Renal pelvis (tissue), 4 donors: ENCODE data around the gene DNAJC22. TPM values are rescaled to one million over a fixed set of nuclear protein-coding genes. Genes with fewer than 3 reads are reported as not detected.

ENCODE experiments used
- DNase-seq: peaks from one replicate; pipeline ENCODE4 v3.0.0-alpha.2; 2013
- polyA plus RNA-seq, 3 donors: library from polyadenylated mRNA; unstranded; fragments of 120-200 nt; gene quantifications; one replicate each; pipeline ENCODE4 v1.2.1, GENCODE V29; 2013; ENCODE audit not compliant: insufficient read length in 3 of 3

DNAJC22 gene
- polyA plus RNA-seq, 3 donors: 16.1 to 25.4 (median 24.5) TPM

- peak; percentile 69 for DNase-seq
These were observed 3.6 kb upstream of the DNAJC22 start for GRCh38 chr12:49342914-49343731.

DNA sequence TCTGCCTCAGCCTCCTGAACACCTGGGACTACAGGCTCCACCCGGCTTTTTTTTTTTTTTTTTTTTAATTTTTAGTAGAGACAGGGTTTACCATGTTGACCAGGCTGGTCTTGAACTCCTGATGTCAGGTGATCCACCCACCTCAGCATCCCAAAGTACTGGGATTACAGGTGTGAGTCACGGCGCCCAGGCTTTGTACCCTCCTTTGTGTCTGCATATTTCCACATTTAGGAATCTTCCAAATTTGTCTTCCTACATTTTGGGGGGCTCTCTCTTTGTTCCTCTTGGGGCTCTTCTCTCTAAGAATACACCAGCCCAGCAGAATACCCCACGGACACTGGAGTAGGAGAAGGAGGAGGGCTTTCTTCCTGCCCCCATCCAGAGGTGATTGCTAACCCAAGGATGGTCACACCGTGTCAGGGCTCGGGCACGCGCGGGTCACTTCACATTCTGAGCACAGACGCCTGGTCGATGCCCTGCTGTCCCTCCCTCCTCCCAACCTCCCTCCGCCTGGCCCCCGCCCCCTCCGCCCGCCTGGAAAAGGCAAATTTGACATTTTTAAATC is 2.1 kb upstream of the DNAJC22 start:
- no peak for DNase-seq

- peak; percentile 87 for DNase-seq
These were observed 1.4 kb upstream of the DNAJC22 start for GRCh38 chr12:49345051-49345824.

DNA sequence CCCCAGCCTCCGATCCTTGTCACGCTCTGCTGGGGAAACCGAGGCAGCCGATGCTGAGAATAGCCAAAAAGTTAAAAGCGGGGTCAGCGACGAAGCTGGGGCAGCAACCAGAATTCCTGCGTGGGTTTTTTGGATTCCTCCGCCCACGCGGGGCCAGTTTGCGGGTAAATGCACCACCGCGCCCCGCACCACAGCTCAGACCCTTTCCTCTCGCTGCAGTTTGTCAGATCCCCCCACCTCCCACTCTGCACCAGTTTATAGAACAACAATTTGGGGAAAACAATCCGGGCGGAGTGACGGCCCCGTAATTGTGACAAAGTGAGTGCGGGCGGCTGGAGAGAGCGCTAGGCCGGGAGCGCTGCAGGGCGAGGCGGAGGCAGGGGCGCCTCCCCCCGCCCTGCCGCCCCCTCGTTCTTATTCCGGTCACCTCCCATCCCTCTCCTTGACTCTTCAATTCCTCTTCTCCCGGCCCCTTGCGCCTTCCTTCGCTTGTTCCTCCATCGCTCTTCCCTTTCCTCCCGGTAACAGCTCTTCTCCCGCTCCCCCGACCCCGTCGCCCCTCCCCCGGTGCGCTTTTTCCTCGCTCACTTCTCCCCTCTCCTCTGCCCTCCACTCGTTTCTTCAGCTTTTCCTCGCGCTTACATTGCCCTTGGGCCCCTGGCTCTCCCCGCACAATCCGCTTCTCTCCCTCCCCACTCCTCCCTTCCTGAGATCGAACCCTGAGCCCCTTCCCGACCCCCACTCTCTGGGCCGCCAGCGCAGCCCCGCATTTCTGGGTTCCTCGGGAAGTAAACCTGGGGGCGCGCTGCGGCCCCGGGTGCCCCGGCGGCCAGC is 646 bp upstream of the DNAJC22 start:
- DNase-seq: no peak

- peak; percentile 86 for DNase-seq
These were observed 864 bp downstream of the DNAJC22 start for GRCh38 chr12:49347311-49348193.

- DNase-seq: no peak
These were observed 2.1 kb downstream of the DNAJC22 start for GRCh38 chr12:49348781-49349180.

- DNase-seq: no peak
These were observed 2.6 kb downstream of the DNAJC22 start for GRCh38 chr12:49349266-49349665.

DNA sequence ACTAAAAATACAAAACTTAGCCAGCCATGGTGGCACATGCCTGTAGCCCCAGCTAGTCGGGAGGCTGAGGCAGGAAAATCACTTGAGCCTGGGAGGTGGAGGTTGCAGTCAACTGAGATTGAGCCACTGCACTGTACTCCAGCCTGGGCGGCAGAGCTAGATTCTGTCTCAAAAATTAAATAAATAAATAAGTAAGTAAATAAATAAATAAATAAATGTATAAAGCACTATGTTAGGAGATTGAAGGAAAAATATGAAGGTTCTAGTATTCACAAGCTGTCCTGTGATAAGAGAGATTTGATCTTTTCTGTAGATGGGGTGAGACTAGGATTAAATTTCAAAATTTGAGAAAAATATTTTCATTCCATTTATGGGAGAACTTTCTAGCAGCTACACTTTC is 5.7 kb downstream of the DNAJC22 start:
- no peak for DNase-seq

DNA sequence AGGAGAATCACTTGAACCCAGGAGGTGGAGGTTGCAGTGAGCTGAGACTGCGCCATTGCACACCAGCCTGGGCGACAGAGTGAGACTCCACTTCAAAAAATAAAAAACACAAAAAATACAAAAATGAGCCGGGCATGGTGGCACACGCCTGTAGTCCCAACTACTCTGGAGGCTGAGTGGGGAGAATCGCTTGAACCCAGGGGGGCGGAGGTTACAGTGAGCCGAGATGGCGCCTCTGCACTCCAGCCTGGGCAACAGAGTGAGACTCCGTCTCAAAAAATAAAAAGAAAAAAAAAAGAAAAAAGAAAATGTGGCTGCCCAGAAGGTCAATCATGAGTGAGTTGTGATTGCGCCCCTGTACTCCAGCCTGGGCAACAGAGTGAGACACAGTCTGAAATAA is 9.2 kb downstream of the DNAJC22 start:
- no peak for DNase-seq

DNA sequence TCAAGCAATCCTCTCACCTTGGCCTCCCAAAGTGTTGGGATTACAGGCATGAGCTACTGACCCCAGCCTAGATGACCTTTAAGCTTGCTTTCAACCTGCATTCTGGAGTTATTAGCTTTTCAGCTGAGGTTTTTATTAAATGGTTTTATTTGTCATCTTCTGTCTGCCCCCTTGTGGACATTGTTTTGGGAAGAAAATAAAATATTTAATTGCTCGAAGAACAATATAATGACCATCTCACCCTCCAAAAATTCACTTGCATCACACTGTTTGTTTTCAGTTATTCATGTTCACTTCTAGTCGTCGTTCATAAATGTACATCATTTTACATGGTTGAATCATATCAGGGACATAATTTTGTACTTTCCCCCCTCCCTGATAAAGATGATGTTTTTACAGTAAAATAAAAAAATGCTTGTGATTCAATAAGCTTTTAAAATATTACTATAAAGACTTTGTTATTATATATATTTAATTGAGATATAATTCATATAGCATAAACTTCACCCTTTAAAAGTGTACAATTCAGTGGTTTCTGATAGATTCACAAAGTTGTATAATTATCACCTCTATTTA is 10.5 kb downstream of the DNAJC22 start:
- DNase-seq: no peak

- DNase-seq: peak; percentile 78
These were observed 11.9 kb downstream of the DNAJC22 start for GRCh38 chr12:49358483-49359141.

DNA sequence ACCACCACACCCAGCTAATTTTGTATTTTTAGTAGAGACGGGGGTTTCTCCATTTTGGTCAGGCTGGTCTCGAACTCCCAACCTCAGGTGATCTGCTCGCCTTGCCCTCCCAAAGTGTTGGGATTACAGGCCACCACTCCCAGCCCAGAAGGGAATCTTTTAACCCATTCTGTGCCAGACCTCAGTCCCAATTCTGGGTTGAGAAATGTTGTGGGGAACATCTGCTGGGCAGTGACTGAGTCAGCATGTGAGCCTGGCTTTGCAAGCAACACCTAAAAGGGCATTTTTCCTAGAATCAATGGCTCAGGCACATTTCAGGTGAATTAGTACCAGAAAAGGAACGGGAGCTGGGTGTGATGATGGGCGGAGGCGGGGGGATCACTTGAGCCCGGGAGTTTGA is 13.0 kb downstream of the DNAJC22 start:
- no peak for DNase-seq

GRCh38 chr12:49362077-49362476 is 15.4 kb downstream of the DNAJC22 start:
- no peak for DNase-seq

GRCh38 chr12:49364989-49365388 is 18.3 kb downstream of the DNAJC22 start:
- no peak for DNase-seq

DNA sequence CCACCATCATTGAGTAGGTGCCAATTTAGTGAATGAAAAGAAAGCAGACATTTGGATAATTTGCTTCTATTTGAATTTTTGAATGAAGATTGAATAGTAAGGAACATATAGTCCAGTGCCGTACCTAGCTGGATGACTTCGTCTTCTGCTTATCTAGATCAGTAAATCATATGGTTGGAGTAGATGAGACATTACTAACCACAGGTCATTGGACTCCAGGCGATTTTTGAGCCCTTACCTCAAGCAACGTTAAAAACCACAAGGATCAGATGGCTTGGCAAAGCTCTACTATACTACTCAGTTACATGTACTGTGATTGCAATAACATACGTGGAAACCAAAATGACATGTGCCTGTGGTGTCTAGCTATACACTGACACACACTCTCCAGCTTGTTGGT is 18.9 kb downstream of the DNAJC22 start:
- DNase-seq: no peak

- no peak for DNase-seq
These were observed 19.5 kb downstream of the DNAJC22 start for GRCh38 chr12:49366096-49366651.

GRCh38 chr12:49366652-49367380 is 20.1 kb downstream of the DNAJC22 start:
- peak; percentile 96 for DNase-seq

DNA sequence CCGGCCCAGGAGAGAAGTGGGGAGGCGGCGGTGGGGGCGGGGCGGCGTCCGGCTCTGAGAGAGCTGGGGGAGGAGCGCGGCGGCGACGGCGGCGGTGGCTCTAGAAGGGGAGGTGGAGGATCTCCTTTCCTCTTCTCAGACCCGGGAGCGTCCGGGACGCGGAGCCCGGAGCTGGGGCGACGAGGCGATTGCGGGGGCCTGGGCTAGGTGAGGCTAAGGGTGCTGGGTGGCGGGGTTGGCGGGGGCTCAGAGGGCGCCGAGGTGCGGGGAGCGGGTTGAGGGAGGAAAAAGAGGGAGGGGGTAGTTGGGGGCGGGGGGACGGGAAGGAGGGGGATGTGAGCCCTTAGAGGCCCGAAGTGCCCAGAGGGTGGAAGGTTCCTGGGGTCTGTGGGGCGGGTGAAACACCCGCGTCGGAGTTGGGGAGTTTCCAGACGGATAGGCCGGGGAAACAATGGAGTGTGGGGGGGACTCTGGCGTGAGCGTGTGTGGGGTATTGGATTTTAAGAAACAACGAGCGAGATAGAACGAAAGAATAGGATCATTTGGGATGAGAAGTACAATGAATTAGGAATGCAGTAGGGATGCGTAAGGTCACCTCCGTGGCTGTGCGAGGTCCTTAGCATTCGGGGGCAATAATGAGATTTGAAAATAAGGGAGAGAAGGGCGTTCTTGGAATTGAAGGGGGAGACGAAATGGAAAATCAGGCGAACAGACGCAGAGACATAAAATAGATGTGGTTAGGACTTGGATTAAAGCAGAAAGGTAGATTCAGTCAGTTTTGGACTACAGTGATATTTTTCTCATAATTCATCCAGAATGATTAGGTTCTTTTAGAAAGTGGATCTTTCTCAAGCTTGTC is 20.9 kb downstream of the DNAJC22 start, which contains the start of gene SPATS2:
TSS of gene SPATS2 (plus strand) at position 82 of the 859 bp plus-strand sequence. CDS start 93,551 bp downstream, outside the sequence.
- no peak for DNase-seq
